HL-60 (cell line): ENCODE results near the gene ANK3.

Experiments
- POLR2AphosphoS5 ChIP-seq: IDR thresholded peaks from 2 replicates; pipeline ENCODE4 v1.6.1; 2012; ENCODE audit warnings: low read depth
- TF ChIP-seq, protein P1 (sequence below): IDR thresholded peaks from one replicate; pipeline ENCODE4 v1.5.1; 2011; ENCODE audit warnings: low read length, control low read depth, inconsistent platforms; ENCODE audit not compliant: insufficient read depth

DNA sequence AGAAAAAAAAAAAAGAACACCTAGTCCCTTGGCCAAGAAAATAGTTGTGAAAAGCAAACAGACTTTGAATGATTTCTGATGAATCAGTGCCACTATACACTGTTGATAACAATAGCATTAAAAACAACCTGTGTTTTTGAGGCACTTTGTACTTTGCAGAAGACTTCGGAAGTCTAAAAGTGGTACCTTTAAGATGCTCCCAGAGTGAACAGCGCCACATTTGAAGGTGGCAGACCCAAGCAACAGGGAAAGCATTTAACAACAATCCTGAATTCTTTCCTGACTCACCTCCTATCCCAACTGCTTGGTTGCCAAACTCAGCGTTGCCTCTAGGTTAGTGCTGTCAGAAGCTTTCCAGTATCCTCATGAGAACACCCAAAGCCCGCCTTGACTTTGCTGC is 380.9 kb downstream of the ANK3 start:
- TF ChIP-seq, protein P1, sequence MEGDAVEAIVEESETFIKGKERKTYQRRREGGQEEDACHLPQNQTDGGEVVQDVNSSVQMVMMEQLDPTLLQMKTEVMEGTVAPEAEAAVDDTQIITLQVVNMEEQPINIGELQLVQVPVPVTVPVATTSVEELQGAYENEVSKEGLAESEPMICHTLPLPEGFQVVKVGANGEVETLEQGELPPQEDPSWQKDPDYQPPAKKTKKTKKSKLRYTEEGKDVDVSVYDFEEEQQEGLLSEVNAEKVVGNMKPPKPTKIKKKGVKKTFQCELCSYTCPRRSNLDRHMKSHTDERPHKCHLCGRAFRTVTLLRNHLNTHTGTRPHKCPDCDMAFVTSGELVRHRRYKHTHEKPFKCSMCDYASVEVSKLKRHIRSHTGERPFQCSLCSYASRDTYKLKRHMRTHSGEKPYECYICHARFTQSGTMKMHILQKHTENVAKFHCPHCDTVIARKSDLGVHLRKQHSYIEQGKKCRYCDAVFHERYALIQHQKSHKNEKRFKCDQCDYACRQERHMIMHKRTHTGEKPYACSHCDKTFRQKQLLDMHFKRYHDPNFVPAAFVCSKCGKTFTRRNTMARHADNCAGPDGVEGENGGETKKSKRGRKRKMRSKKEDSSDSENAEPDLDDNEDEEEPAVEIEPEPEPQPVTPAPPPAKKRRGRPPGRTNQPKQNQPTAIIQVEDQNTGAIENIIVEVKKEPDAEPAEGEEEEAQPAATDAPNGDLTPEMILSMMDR: no peak
- no peak for TF ChIP-seq POLR2AphosphoS5
